Stimulated activated CD4-positive, alpha-beta T cell treated with anti-CD3 and anti-CD28 coated beads, Interleukin-1b, Interleukin-23, amount 100 ng/mL, for 4 hours (primary cell): ENCODE data around the gene PSMF1.
"Not testable (repeated sequence)": the region's sequence is repeated elsewhere in the genome, so short reads cannot be mapped to it uniquely, and the experiment has no call there.

Experiments
- DNase-seq, 2 donors: peaks; one replicate each; pipeline ENCODE4 v3.0.0-alpha.2; 2020; ENCODE audit warnings: low read depth in 2 of 2

Gene PSMF1

GRCh38 chr20:1122388-1123315 is 4.2 kb downstream of the PSMF1 start:
- no peak for DNase-seq

- DNase-seq: no peak
Observed at GRCh38 chr20:1123666-1124065, 5.3 kb downstream of the PSMF1 start.

- no peak for DNase-seq
Observed at GRCh38 chr20:1124421-1124820, 6.0 kb downstream of the PSMF1 start.

GRCh38 chr20:1125277-1125676 is 6.9 kb downstream of the PSMF1 start:
- DNase-seq: no peak

GRCh38 chr20:1127840-1128239 is 9.4 kb downstream of the PSMF1 start:
- DNase-seq: no peak

- no peak for DNase-seq
Observed at GRCh38 chr20:1130058-1130694, 11.8 kb downstream of the PSMF1 start.

- DNase-seq: no peak
Observed at GRCh38 chr20:1130847-1131246, 12.4 kb downstream of the PSMF1 start.

- DNase-seq: no peak
Observed at GRCh38 chr20:1131354-1131753, 13.0 kb downstream of the PSMF1 start.

- DNase-seq: no peak
Observed at GRCh38 chr20:1134355-1134754, 16.0 kb downstream of the PSMF1 start.

- DNase-seq: no peak
Observed at GRCh38 chr20:1134836-1135235, 16.4 kb downstream of the PSMF1 start.

- DNase-seq: no peak
Observed at GRCh38 chr20:1137236-1137635, 18.8 kb downstream of the PSMF1 start.

GRCh38 chr20:1144401-1145172 is 26.2 kb downstream of the PSMF1 start:
- DNase-seq: no peak

GRCh38 chr20:1146957-1147356 is 28.6 kb downstream of the PSMF1 start:
- no peak for DNase-seq

- DNase-seq: not testable (repeated sequence)
Observed at GRCh38 chr20:1149812-1150211, 31.4 kb downstream of the PSMF1 start.

- no peak for DNase-seq
Observed at GRCh38 chr20:1150218-1150617, 31.8 kb downstream of the PSMF1 start.

- no peak for DNase-seq
Observed at GRCh38 chr20:1150968-1151367, 32.6 kb downstream of the PSMF1 start.

- no peak for DNase-seq
Observed at GRCh38 chr20:1154226-1154625, 35.8 kb downstream of the PSMF1 start.

- no peak for DNase-seq
Observed at GRCh38 chr20:1154691-1155090, 36.3 kb downstream of the PSMF1 start.

- DNase-seq: no peak
Observed at GRCh38 chr20:1155342-1155741, 36.9 kb downstream of the PSMF1 start.

GRCh38 chr20:1160496-1160895 is 42.1 kb downstream of the PSMF1 start:
- DNase-seq: no peak

- DNase-seq: no peak
Observed at GRCh38 chr20:1160991-1161390, 42.6 kb downstream of the PSMF1 start.

GRCh38 chr20:1163105-1163504 is 44.7 kb downstream of the PSMF1 start:
- no peak for DNase-seq
